Esophagus muscularis mucosa (tissue), 4 donors: ENCODE results near the gene TMEM94. TPM values are rescaled to one million over a fixed set of nuclear protein-coding genes. Genes with fewer than 3 reads are reported as not detected.

Experiments
- DNase-seq: peaks from one replicate; pipeline ENCODE4 v3.0.0-alpha.2; 2017; ENCODE audit errors: extremely low spot score
- H3K27ac ChIP-seq, 4 donors: fragments of 200-600 bp; sonication (generic); replicated peaks in 1 of 4; 1 replicate in 3 of 4; 2 replicates in 1 of 4; pipeline ENCODE4 v1.5.1; 2016 to 2019; ENCODE audit warnings: mild to moderate bottlenecking in 1 of 4
- H3K27me3 ChIP-seq, 4 donors: fragments of 200-600 bp; sonication (generic); one replicate each; pipeline versions ENCODE4 v1.5.1 to v1.6.0; 2016 to 2019
- H3K36me3 ChIP-seq, 4 donors: fragments of 200-600 bp; sonication (generic); one replicate each; pipeline ENCODE4 v1.5.1; 2016 to 2019
- H3K4me1 ChIP-seq, 4 donors: fragments of 200-600 bp; sonication (generic); one replicate each; pipeline ENCODE4 v1.5.1; 2016 to 2019
- H3K4me3 ChIP-seq, 4 donors: fragments of 200-600 bp; sonication (generic); 1 replicate in 2 of 4; 2 replicates in 2 of 4; pipeline ENCODE4 v1.5.1; 2016 to 2019; ENCODE audit warnings: mild to moderate bottlenecking in 4 of 4, moderate library complexity in 1 of 4
- H3K9me3 ChIP-seq, 4 donors: fragments of 200-600 bp; sonication (generic); 1 replicate in 3 of 4; 2 replicates in 1 of 4; pipeline ENCODE4 v1.5.1; 2016 to 2019
- CTCF ChIP-seq, 3 experiments: fragments of 200-600 bp in 2 of 3; fragments of 450-650 bp in 1 of 3; sonication (generic) in 2 of 3; IDR thresholded peaks; one replicate each; pipeline ENCODE4 v1.5.1; 2017 to 2019; ENCODE audit warnings: antibody characterized with exemption in 3 of 3, mild to moderate bottlenecking in 2 of 3, moderate library complexity in 1 of 3
- EP300 ChIP-seq: sonication (generic); formaldehyde crosslinking; IDR thresholded peaks from one replicate; pipeline ENCODE4 v1.6.1; 2017; ENCODE audit warnings: antibody characterized with exemption
- POLR2A ChIP-seq: fragments of 450-650 bp; IDR thresholded peaks from one replicate; pipeline ENCODE4 v1.6.1; 2017; ENCODE audit warnings: antibody characterized with exemption, moderate library complexity, mild to moderate bottlenecking, low read depth
- POLR2AphosphoS5 ChIP-seq, 2 donors: sonication (generic); formaldehyde crosslinking; IDR thresholded peaks; one replicate each; pipeline ENCODE4 v1.6.1; 2017; ENCODE audit warnings: antibody characterized with exemption in 2 of 2
- WGBS: methylation state at CpG from one replicate; pipeline ENCODE4 v1.1.5; 2018; 5-methylcytosine and 5-hydroxymethylcytosine counted together
- intact Hi-C: fragments of 100-400 bp; cut with DNase I; formaldehyde crosslinking; loops from one replicate; pipeline ENCODE4 v1.15.1; 2023
- total RNA-seq, 4 donors: library from RNA; depleted of rRNA; stranded (reverse); fragments of >200 nt; gene quantifications; one replicate each; pipeline versions ENCODE4 v1.1.0 to v1.2.1, GENCODE V29; 2016

TMEM94 gene
- total RNA-seq, 4 donors from 2014 or later, result 35.3 to 71.4 (median 46.3) TPM

GRCh38 chr17:75530837-75531720 lies 74.6 kb downstream of the TMEM94 start:
- DNase-seq, result no peak
- H3K27ac ChIP-seq, result no peak overlapping the region
- WGBS, result 86% methylated on average over 18 of the region's 19 CpGs
- no peak for TF ChIP-seq POLR2A
- TF ChIP-seq POLR2AphosphoS5 (IDR thresholded peaks at IDR 0.05), result no peak
- TF ChIP-seq EP300, result no peak
- TF ChIP-seq CTCF (IDR thresholded peaks at IDR 0.05), result no peak
- H3K36me3 ChIP-seq, result peaks cover 0 to 8% (median 2%) of the 10 kb centered on the region in 4 donors
- no peak overlapping the region for H3K4me3 ChIP-seq
- H3K4me1 ChIP-seq, result peaks cover 5 to 9% (median 6%) of the 10 kb centered on the region in 4 donors
- no peaks in the 10 kb centered on the region for H3K9me3 ChIP-seq
- intact Hi-C loops, result no loop called here
- H3K27me3 ChIP-seq, result no peaks in the 10 kb centered on the region

- no peak for DNase-seq
Measured at GRCh38 chr17:75531721-75532072, 75.3 kb downstream of the TMEM94 start.

GRCh38 chr17:75535119-75535537 lies 78.7 kb downstream of the TMEM94 start:
- Histone ChIP-seq H3K4me1 (no peaks in the 10 kb centered on the region), H3K36me3 (peaks cover 0 to 8% (median 2%) of the 10 kb centered on the region in 4 donors), H3K27ac (no peak overlapping the region), H3K4me3 (no peak overlapping the region), H3K27me3 (no peaks in the 10 kb centered on the region), H3K9me3 (no peaks in the 10 kb centered on the region)
- no peak for TF ChIP-seq POLR2A
- TF ChIP-seq CTCF (IDR thresholded peaks at IDR 0.05), result no peak
- TF ChIP-seq EP300, result no peak
- TF ChIP-seq POLR2AphosphoS5 (IDR thresholded peaks at IDR 0.05), result no peak
- 83% methylated on average over 6 of the region's 15 CpGs for WGBS
- intact Hi-C loops, result no loop called here
- no peak for DNase-seq

More at GRCh38 chr17:75531721-75532072, 75.3 kb downstream of the TMEM94 start:
- 97% methylated on average over 3 of the region's 7 CpGs for WGBS
- intact Hi-C loops, result no loop called here
- H3K4me1 ChIP-seq, result peaks cover 0 to 2% (median under 1%) of the 10 kb centered on the region in 4 donors
- H3K4me3 ChIP-seq, result no peak overlapping the region
- H3K27ac ChIP-seq, result no peak overlapping the region
- peaks cover 0 to 8% (median 2%) of the 10 kb centered on the region in 4 donors for H3K36me3 ChIP-seq
- no peaks in the 10 kb centered on the region for H3K9me3 ChIP-seq
- no peak for TF ChIP-seq EP300
- no peak for TF ChIP-seq POLR2AphosphoS5 (IDR thresholded peaks at IDR 0.05)
- TF ChIP-seq CTCF (IDR thresholded peaks at IDR 0.05), result no peak
- no peak for TF ChIP-seq POLR2A
- H3K27me3 ChIP-seq, result no peaks in the 10 kb centered on the region

- Histone ChIP-seq H3K27ac (no peak overlapping the region), H3K36me3 (peaks cover 0 to 8% (median 2%) of the 10 kb centered on the region in 4 donors), H3K27me3 (no peaks in the 10 kb centered on the region), H3K4me1 (no peaks in the 10 kb centered on the region), H3K4me3 (no peak overlapping the region), H3K9me3 (no peaks in the 10 kb centered on the region)
- intact Hi-C loops, result no loop called here
- DNase-seq, result no peak
- TF ChIP-seq POLR2A (no peak), EP300 (no peak), CTCF (IDR thresholded peaks at IDR 0.05) (no peak), POLR2AphosphoS5 (IDR thresholded peaks at IDR 0.05) (no peak)
- WGBS, result 94% methylated on average over 8 of the region's 8 CpGs
Measured at GRCh38 chr17:75535871-75536270, 79.4 kb downstream of the TMEM94 start.
